ENCODE results near the gene HNRNPAB.

HNRNPAB gene

GRCh38 chr5:178236679-178237078 is 32.3 kb downstream of the HNRNPAB start:
- Histone ChIP-seq H3K9ac (ENCODE audit: low read length) (no peak overlapping the region), H3K36me3 (ENCODE audit: control insufficient read depth in 1 of 2, insufficient read depth in 2 of 2, low read length in 2 of 2) (no peaks in the 10 kb centered on the region), H2BK120ac (ENCODE audit: insufficient read depth, low read length, poor library complexity) (no peak overlapping the region), H4K8ac (ENCODE audit: low read depth, low read length) (no peak overlapping the region), H2BK12ac (ENCODE audit: low read length) (no peak overlapping the region), H3K4me2 (ENCODE audit: low read length) (no peak overlapping the region), H3K9me3 (ENCODE audit: insufficient read depth, low read depth, low read length) (no peaks in the 10 kb centered on the region), H2AFZ (ENCODE audit: insufficient read depth, low read length, poor library complexity) (no peak overlapping the region), H4K91ac (ENCODE audit: low read depth, low read length) (no peak overlapping the region), H3K23ac (ENCODE audit: low read length) (no peak overlapping the region), H3K4me1 (ENCODE audit: control insufficient read depth in 1 of 2, insufficient read depth in 2 of 2, low read length in 2 of 2) (peaks cover 2 to 4% of the 10 kb centered on the region in 2 experiments), H4K12ac (ENCODE audit: low read depth, low read length) (no peak overlapping the region), H3K4ac (ENCODE audit: low read depth, low read length) (no peak overlapping the region), H3K27me3 (ENCODE audit: insufficient read depth, low read length) (no peaks in the 10 kb centered on the region), H3K79me1 (ENCODE audit: low read length) (peaks cover 9% of the 10 kb centered on the region), H3K79me2 (ENCODE audit: control insufficient read depth, insufficient read depth, low read length, poor library complexity) (peaks cover 8% of the 10 kb centered on the region), H2AK5ac (ENCODE audit: low read length) (no peak overlapping the region), H3K14ac (ENCODE audit: low read length) (no peak overlapping the region), H2BK5ac (ENCODE audit: low read depth, low read length, poor library complexity) (no peak overlapping the region), H3K4me3 (ENCODE audit: low read depth, low read length) (no peak overlapping the region), H3K18ac (ENCODE audit: low read length) (no peak overlapping the region), H3K27ac (ENCODE audit: low read depth, low read length) (no peak overlapping the region)
- DNase-seq = no peak
- no CpG with 5 or more reads among the region's 4 CpGs for WGBS (ENCODE audit: extremely low coverage, insufficient coverage, insufficient read length)

DNA sequence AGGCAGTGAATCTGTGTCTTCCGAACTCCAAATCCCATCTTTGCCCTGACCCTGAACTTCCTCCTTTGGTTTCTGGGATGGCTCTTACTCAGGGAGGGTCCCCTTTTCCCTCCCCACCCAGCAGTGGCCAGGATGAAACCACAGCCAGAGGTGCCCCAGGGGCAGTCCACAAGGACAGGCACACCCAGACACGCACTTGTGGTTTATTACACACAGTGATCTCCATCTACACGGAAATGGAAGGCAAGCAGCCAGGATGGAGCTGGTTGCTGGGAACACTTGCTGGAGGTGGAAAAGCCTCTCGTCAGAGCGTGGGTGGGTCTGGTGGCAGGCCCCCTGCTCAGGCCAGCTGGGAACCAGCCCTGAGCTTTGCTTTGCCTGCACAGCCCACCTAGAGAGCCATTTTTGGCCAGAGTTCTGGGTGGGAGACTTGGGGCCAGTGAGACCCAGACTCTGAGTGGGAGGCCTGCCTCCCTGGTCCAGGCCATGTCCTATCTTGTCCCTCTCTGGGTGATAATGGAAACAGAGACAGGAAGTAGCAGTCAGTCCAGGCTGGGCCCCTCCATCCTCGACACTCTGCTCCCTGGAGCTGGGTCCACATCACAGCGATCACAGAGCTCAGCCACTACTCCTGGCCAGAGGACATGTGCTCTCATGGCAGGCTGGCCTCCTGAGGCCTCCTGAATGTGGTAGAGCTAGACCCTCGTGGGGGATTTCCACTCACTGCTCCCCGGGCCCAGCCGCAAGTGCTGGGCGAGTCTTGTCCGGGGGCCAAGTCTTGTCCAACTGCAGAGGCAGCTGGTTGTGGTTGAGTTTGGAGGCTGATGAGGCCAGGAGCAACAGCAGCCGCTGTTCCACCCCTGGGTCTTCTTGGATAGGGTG is 33.3 kb downstream of the HNRNPAB start:
- Histone ChIP-seq H3K4ac (ENCODE audit: low read depth, low read length) (no peak overlapping the region), H2BK120ac (ENCODE audit: insufficient read depth, low read length, poor library complexity) (no peak overlapping the region), H3K79me2 (ENCODE audit: control insufficient read depth, insufficient read depth, low read length, poor library complexity) (no peaks in the 10 kb centered on the region), H2BK5ac (ENCODE audit: low read depth, low read length, poor library complexity) (no peak overlapping the region), H3K9me3 (ENCODE audit: insufficient read depth, low read depth, low read length) (no peaks in the 10 kb centered on the region), H4K12ac (ENCODE audit: low read depth, low read length) (no peak overlapping the region), H3K27ac (ENCODE audit: low read depth, low read length) (no peak overlapping the region), H3K4me2 (ENCODE audit: low read length) (no peak overlapping the region), H4K8ac (ENCODE audit: low read depth, low read length) (no peak overlapping the region), H2AFZ (ENCODE audit: insufficient read depth, low read length, poor library complexity) (no peak overlapping the region), H3K23ac (ENCODE audit: low read length) (no peak overlapping the region), H3K18ac (ENCODE audit: low read length) (no peak overlapping the region), H3K4me1 (ENCODE audit: control insufficient read depth in 1 of 2, insufficient read depth in 2 of 2, low read length in 2 of 2) (peaks cover 0 to 2% of the 10 kb centered on the region in 2 experiments), H3K9ac (ENCODE audit: low read length) (no peak overlapping the region), H3K27me3 (ENCODE audit: insufficient read depth, low read length) (no peaks in the 10 kb centered on the region), H2BK12ac (ENCODE audit: low read length) (no peak overlapping the region), H3K14ac (ENCODE audit: low read length) (no peak overlapping the region), H4K91ac (ENCODE audit: low read depth, low read length) (no peak overlapping the region), H2AK5ac (ENCODE audit: low read length) (no peak overlapping the region), H3K36me3 (ENCODE audit: control insufficient read depth in 1 of 2, insufficient read depth in 2 of 2, low read length in 2 of 2) (no peaks in the 10 kb centered on the region), H3K4me3 (ENCODE audit: low read depth, low read length) (no peak overlapping the region), H3K79me1 (ENCODE audit: low read length) (no peaks in the 10 kb centered on the region)
- WGBS (ENCODE audit: extremely low coverage, insufficient coverage, insufficient read length) = no CpG with 5 or more reads among the region's 13 CpGs
- no peak for DNase-seq

- H3K23ac ChIP-seq (ENCODE audit: low read length) = no peak overlapping the region
- H3K36me3 ChIP-seq (ENCODE audit: control insufficient read depth in 1 of 2, insufficient read depth in 2 of 2, low read length in 2 of 2) = no peaks in the 10 kb centered on the region
- no peaks in the 10 kb centered on the region for H3K79me2 ChIP-seq (ENCODE audit: control insufficient read depth, insufficient read depth, low read length, poor library complexity)
- H2BK5ac ChIP-seq (ENCODE audit: low read depth, low read length, poor library complexity) = no peak overlapping the region
- H3K18ac ChIP-seq (ENCODE audit: low read length) = no peak overlapping the region
- H3K4ac ChIP-seq (ENCODE audit: low read depth, low read length) = no peak overlapping the region
- H3K27me3 ChIP-seq (ENCODE audit: insufficient read depth, low read length) = no peaks in the 10 kb centered on the region
- no peak overlapping the region for H2AK5ac ChIP-seq (ENCODE audit: low read length)
- H4K91ac ChIP-seq (ENCODE audit: low read depth, low read length) = no peak overlapping the region
- H3K9ac ChIP-seq (ENCODE audit: low read length) = no peak overlapping the region
- H3K27ac ChIP-seq (ENCODE audit: low read depth, low read length) = no peak overlapping the region
- H4K12ac ChIP-seq (ENCODE audit: low read depth, low read length) = no peak overlapping the region
- H3K4me3 ChIP-seq (ENCODE audit: low read depth, low read length) = no peak overlapping the region
- no peak for DNase-seq
- H3K4me2 ChIP-seq (ENCODE audit: low read length) = no peak overlapping the region
- no peaks in the 10 kb centered on the region for H3K9me3 ChIP-seq (ENCODE audit: insufficient read depth, low read depth, low read length)
- no peak overlapping the region for H4K8ac ChIP-seq (ENCODE audit: low read depth, low read length)
- H3K14ac ChIP-seq (ENCODE audit: low read length) = no peak overlapping the region
- no peak overlapping the region for H2BK12ac ChIP-seq (ENCODE audit: low read length)
- no peak overlapping the region for H2AFZ ChIP-seq (ENCODE audit: insufficient read depth, low read length, poor library complexity)
- H3K4me1 ChIP-seq (ENCODE audit: control insufficient read depth in 1 of 2, insufficient read depth in 2 of 2, low read length in 2 of 2) = no peaks in the 10 kb centered on the region
- WGBS (ENCODE audit: extremely low coverage, insufficient coverage, insufficient read length) = no CpG with 5 or more reads among the region's 6 CpGs
- no peaks in the 10 kb centered on the region for H3K79me1 ChIP-seq (ENCODE audit: low read length)
- H2BK120ac ChIP-seq (ENCODE audit: insufficient read depth, low read length, poor library complexity) = no peak overlapping the region
Measured at GRCh38 chr5:178238313-178238635, 33.9 kb downstream of the HNRNPAB start.

DNA sequence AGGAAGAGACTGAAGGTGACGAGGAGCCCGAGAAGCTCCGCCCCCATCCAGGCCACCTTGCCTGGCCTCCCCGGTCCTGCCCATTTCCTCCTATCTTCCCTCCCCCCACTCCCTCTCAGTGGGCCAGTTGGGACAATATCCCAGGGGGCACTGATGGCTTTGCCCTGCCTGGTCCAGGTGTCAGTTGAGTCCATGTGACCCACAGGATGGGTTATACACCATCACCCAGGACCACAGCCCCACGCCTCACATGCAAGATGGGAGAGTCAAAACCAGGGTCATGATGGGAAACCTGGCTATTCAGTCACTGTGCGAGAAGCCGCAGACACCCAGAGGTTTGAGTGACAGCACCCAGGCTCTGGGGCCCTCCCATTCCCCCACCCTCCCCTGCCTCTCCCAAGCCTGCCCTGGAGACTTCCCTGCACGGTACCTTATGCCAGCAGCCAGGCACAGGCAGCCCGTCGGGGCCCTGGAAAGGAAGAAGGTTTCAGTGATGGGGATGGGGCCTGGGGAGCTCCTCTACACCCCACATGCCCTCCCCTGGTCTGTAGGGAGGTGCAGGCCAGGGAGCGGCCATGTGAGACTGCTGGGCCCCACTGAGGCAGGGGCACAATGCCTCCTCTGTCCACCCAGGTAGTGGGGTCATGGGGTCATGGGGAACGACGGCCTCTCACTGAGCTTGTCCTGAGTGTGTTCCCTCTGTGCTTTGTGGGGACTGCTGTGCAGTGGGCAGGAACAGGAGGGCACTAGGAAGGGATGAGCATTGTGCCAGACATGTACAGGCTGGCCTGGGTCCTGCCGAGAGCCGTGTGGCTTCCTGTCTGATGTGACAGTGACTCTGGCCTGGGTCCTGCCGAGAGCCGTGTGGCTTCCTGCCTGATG is 34.6 kb downstream of the HNRNPAB start:
- Histone ChIP-seq H3K9me3 (ENCODE audit: insufficient read depth, low read depth, low read length) (no peaks in the 10 kb centered on the region), H3K36me3 (ENCODE audit: control insufficient read depth in 1 of 2, insufficient read depth in 2 of 2, low read length in 2 of 2) (no peaks in the 10 kb centered on the region), H4K91ac (ENCODE audit: low read depth, low read length) (no peak overlapping the region), H3K9ac (ENCODE audit: low read length) (no peak overlapping the region), H3K4me1 (ENCODE audit: control insufficient read depth in 1 of 2, insufficient read depth in 2 of 2, low read length in 2 of 2) (no peaks in the 10 kb centered on the region), H4K12ac (ENCODE audit: low read depth, low read length) (no peak overlapping the region), H3K27me3 (ENCODE audit: insufficient read depth, low read length) (no peaks in the 10 kb centered on the region), H3K4me3 (ENCODE audit: low read depth, low read length) (no peak overlapping the region), H3K14ac (ENCODE audit: low read length) (no peak overlapping the region), H3K4ac (ENCODE audit: low read depth, low read length) (no peak overlapping the region), H2AK5ac (ENCODE audit: low read length) (no peak overlapping the region), H4K8ac (ENCODE audit: low read depth, low read length) (no peak overlapping the region), H3K23ac (ENCODE audit: low read length) (no peak overlapping the region), H3K79me2 (ENCODE audit: control insufficient read depth, insufficient read depth, low read length, poor library complexity) (no peaks in the 10 kb centered on the region), H2BK120ac (ENCODE audit: insufficient read depth, low read length, poor library complexity) (no peak overlapping the region), H2BK12ac (ENCODE audit: low read length) (no peak overlapping the region), H2AFZ (ENCODE audit: insufficient read depth, low read length, poor library complexity) (no peak overlapping the region), H3K27ac (ENCODE audit: low read depth, low read length) (no peak overlapping the region), H3K18ac (ENCODE audit: low read length) (no peak overlapping the region), H2BK5ac (ENCODE audit: low read depth, low read length, poor library complexity) (no peak overlapping the region), H3K4me2 (ENCODE audit: low read length) (no peak overlapping the region), H3K79me1 (ENCODE audit: low read length) (no peaks in the 10 kb centered on the region)
- no CpG with 5 or more reads among the region's 17 CpGs for WGBS (ENCODE audit: extremely low coverage, insufficient coverage, insufficient read length)
- no peak for DNase-seq
